NB4 (cell line): ENCODE results near the gene ZG16.
A peak's percentile ranks its signal among the peaks of the same experiment; 100 is the strongest.

ENCODE experiments used
- DNase-seq: peaks from one replicate; pipeline ENCODE4 v3.0.0; 2010; ENCODE audit warnings: low read depth
- H3K4me3 ChIP-seq: one replicate; pipeline ENCODE4 v1.5.1; 2011; ENCODE audit warnings: mild to moderate bottlenecking, low read depth, low read length, moderate library complexity
- MYC ChIP-seq: IDR thresholded peaks from 2 replicates; pipeline ENCODE4 v1.6.1; 2011; ENCODE audit warnings: low read depth, low read length
- POLR2A ChIP-seq: IDR thresholded peaks from 2 replicates; pipeline ENCODE4 v1.6.1; 2011; ENCODE audit warnings: mild to moderate bottlenecking; ENCODE audit not compliant: insufficient read length; ENCODE audit errors: extremely low read depth
- TF ChIP-seq, protein P1 (sequence below): IDR thresholded peaks from 2 replicates; pipeline ENCODE4 v1.6.1; 2011; ENCODE audit warnings: low read depth, low read length
- TF ChIP-seq, protein P2 (sequence below): IDR thresholded peaks from one replicate; pipeline ENCODE4 v1.5.1; 2012; ENCODE audit warnings: low read depth, low read length

Gene ZG16

DNA sequence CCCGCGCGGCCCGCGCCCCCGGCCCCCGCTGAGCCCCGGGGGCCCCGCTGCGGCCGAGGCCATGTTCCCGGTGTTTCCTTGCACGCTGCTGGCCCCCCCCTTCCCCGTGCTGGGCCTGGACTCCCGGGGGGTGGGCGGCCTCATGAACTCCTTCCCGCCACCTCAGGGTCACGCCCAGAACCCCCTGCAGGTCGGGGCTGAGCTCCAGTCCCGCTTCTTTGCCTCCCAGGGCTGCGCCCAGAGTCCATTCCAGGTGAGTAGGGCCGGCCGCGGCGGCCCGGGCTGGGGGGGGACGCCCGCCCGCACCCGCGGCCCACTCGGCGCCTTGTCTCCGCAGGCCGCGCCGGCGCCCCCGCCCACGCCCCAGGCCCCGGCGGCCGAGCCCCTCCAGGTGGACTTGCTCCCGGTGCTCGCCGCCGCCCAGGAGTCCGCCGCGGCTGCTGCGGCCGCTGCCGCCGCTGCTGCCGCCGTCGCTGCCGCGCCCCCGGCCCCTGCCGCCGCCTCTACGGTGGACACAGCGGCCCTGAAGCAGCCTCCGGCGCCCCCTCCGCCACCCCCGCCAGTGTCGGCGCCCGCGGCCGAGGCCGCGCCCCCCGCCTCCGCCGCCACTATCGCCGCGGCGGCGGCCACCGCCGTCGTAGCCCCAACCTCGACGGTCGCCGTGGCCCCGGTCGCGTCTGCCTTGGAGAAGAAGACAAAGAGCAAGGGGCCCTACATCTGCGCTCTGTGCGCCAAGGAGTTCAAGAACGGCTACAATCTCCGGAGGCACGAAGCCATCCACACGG, 28.8 kb downstream of the ZG16 start:
- TF ChIP-seq, protein P1, sequence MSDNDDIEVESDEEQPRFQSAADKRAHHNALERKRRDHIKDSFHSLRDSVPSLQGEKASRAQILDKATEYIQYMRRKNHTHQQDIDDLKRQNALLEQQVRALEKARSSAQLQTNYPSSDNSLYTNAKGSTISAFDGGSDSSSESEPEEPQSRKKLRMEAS: 0 out of 2 replicates have a peak, but pooled peaks have one; percentile 22
- TF ChIP-seq, protein P2, sequence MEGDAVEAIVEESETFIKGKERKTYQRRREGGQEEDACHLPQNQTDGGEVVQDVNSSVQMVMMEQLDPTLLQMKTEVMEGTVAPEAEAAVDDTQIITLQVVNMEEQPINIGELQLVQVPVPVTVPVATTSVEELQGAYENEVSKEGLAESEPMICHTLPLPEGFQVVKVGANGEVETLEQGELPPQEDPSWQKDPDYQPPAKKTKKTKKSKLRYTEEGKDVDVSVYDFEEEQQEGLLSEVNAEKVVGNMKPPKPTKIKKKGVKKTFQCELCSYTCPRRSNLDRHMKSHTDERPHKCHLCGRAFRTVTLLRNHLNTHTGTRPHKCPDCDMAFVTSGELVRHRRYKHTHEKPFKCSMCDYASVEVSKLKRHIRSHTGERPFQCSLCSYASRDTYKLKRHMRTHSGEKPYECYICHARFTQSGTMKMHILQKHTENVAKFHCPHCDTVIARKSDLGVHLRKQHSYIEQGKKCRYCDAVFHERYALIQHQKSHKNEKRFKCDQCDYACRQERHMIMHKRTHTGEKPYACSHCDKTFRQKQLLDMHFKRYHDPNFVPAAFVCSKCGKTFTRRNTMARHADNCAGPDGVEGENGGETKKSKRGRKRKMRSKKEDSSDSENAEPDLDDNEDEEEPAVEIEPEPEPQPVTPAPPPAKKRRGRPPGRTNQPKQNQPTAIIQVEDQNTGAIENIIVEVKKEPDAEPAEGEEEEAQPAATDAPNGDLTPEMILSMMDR: no peak
- TF ChIP-seq POLR2A (peak; percentile 64), MYC (peak; percentile 50; the same call in 1 of the 2 replicates)
- peak overlapping the region; percentile 97 for H3K4me3 ChIP-seq
- peak; percentile 90 for DNase-seq

DNA sequence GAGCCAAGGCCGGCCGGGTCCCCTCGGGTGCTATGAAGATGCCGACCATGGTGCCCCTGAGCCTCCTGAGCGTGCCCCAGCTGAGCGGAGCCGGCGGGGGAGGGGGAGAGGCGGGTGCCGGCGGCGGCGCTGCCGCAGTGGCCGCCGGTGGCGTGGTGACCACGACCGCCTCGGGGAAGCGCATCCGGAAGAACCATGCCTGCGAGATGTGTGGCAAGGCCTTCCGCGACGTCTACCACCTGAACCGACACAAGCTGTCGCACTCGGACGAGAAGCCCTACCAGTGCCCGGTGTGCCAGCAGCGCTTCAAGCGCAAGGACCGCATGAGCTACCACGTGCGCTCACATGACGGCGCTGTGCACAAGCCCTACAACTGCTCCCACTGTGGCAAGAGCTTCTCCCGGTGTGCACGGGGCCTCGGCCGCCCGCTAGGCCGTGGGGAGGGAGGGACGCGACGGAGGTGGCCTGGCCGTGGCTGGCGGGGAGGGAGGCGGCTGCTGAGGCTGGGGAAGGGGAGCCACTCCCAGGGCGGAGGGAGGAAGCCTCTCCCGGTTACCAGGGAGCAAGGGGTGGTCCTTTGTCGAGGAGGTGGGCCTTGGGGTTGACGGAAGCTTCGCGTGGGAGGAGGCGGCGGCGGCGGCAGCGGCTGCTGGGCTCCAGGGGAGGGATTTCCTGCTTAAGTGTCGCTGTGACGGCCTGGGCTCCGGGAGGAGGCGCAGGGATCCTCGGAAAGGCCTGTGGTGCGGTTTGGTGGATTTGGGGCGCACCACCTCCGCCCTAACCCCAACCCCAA, 29.6 kb downstream of the ZG16 start:
- DNase-seq: peak; percentile 98
- peak overlapping the region; percentile 97 for H3K4me3 ChIP-seq
- TF ChIP-seq MYC: peak; percentile 60
- peak; percentile 51 for TF ChIP-seq POLR2A
- TF ChIP-seq, protein P2: peak; percentile 17
- TF ChIP-seq, protein P1: peak; percentile 97

DNA sequence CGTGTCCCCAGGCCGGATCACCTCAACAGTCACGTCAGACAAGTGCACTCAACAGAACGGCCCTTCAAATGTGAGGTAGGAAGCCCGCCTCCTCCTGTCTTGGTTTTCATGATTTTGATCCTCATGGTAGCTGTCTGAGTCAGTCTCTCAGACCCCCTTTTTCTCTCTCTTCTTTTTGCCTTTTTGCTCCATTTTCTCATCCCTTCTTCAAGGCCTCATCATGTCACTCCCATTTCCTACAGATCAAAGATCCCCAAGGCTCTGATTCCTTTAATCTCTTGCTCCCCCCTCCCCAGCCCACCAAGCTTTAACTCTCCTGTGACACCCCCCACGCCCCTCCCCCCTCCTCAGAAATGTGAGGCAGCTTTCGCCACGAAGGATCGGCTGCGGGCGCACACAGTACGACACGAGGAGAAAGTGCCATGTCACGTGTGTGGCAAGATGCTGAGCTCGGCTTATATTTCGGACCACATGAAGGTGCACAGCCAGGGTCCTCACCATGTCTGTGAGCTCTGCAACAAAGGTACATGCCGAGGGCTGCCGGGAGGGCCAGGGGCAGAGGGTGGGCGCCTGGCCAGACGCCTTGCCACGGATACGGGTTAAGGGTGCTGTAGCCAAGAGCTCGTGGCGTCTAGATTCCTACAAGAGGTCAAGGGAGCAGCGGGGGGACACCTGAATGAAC, 30.3 kb downstream of the ZG16 start:
- TF ChIP-seq, protein P1: peak; percentile 86
- TF ChIP-seq MYC: peak; percentile 55; the same call in 1 of the 2 replicates
- no peak for TF ChIP-seq POLR2A
- TF ChIP-seq, protein P2: no peak
- peak overlapping the region; percentile 97 for H3K4me3 ChIP-seq
- DNase-seq: peak; percentile 53

DNA sequence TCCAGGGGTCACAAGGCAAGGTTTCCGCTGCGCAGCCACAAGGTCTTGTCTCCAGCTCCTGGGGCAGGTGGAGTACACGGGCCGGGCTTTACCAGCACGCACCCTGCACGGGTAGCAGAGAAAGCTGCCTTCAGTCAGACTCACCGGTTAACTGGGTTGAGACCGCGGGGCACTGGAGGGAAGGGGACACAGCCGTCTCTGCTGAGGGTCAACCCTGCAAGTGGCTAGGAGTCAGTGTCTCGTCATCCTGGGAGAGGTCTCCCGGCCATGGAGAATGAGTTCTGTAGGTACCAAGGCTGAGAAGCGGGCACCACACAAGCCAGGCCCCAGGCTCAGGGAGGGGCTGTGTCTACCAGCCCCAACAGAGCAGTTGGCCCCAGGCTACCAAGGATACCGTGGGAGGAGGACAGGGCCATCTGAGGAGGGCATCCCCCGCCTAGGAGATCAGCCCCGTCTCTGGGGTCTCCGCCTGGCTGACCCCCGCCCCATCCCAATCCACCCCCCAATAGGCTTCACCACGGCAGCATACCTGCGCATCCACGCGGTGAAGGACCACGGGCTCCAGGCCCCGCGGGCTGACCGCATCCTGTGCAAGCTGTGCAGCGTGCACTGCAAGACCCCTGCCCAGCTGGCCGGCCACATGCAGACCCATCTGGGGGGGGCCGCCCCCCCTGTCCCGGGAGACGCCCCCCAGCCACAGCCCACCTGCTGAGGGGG, 31.1 kb downstream of the ZG16 start:
- peak overlapping the region; percentile 97 for H3K4me3 ChIP-seq
- no peak for DNase-seq
- TF ChIP-seq, protein P2: no peak
- TF ChIP-seq, protein P1: no peak
- no peak for TF ChIP-seq POLR2A
- no peak for TF ChIP-seq MYC
